HG03460 (cell line): ENCODE measurements around the gene CD7.

ENCODE experiments used
- ATAC-seq: cut with Tn5 transposase; IDR thresholded peaks from one replicate; pipeline ENCODE4 v1.9.1; 2021; ENCODE audit not compliant: unreplicated experiment

CD7 gene

GRCh38 chr17:82346342-82347300, 29.2 kb upstream of the CD7 start:
- no peak for ATAC-seq

- ATAC-seq = no peak
Measured at GRCh38 chr17:82345151-82345976, 28.0 kb upstream of the CD7 start.

- no peak for ATAC-seq
Measured at GRCh38 chr17:82344175-82344907, 26.9 kb upstream of the CD7 start.

GRCh38 chr17:82343560-82343959, 26.2 kb upstream of the CD7 start:
- no peak for ATAC-seq

GRCh38 chr17:82342361-82343079, 25.1 kb upstream of the CD7 start:
- ATAC-seq = no peak

- no peak for ATAC-seq
Measured at GRCh38 chr17:82339634-82340580, 22.5 kb upstream of the CD7 start.

GRCh38 chr17:82338858-82339633, 21.6 kb upstream of the CD7 start:
- ATAC-seq = no peak

GRCh38 chr17:82334622-82335394, 17.4 kb upstream of the CD7 start:
- no peak for ATAC-seq

- no peak for ATAC-seq
Measured at GRCh38 chr17:82334204-82334621, 16.8 kb upstream of the CD7 start.

GRCh38 chr17:82333279-82334171, 16.1 kb upstream of the CD7 start, which contains the start of gene SECTM1:
TSS of gene SECTM1 (minus strand) at chr17:82333766. CDS start at chr17:82327240, 6,526 bp downstream.
- no peak for ATAC-seq

GRCh38 chr17:82332669-82333278, 15.4 kb upstream of the CD7 start:
- no peak for ATAC-seq

- ATAC-seq = no peak
Measured at GRCh38 chr17:82331345-82331939, 14.0 kb upstream of the CD7 start.

- no peak for ATAC-seq
Measured at GRCh38 chr17:82330322-82331239, 13.2 kb upstream of the CD7 start.

- ATAC-seq = no peak
Measured at GRCh38 chr17:82329683-82330321, 12.4 kb upstream of the CD7 start.
